SHP77 (cell line): ENCODE results near the gene MILR1.
"Not testable (repeated sequence)": the region's sequence is repeated elsewhere in the genome, so short reads cannot be mapped to it uniquely, and the experiment has no call there.

Experiments
- DNase-seq, 2 experiments: peaks; one replicate each; lab custom pipeline; 2025; lab: John Stamatoyannopoulos, UW

The MILR1 gene

DNA sequence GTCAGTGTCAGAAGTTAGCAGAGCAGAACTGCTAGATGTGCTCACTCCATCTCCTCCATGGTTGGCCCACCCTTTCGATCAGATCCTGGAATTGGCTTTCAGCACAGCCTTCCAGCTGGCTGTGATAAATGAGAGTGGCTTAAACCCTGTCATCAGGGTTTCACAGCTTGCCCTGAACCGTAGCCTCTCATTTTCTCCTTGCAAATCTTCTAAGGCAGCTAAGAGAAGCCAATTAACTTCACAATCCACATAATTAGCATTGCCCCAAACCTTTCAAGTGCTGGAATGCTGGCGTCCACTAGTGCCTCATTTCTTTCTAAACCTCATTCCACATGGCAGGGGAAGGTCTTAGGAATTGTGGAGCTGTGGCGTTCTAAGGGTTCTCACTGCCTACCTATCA, 21.7 kb downstream of the MILR1 start:
- DNase-seq: no peak

DNA sequence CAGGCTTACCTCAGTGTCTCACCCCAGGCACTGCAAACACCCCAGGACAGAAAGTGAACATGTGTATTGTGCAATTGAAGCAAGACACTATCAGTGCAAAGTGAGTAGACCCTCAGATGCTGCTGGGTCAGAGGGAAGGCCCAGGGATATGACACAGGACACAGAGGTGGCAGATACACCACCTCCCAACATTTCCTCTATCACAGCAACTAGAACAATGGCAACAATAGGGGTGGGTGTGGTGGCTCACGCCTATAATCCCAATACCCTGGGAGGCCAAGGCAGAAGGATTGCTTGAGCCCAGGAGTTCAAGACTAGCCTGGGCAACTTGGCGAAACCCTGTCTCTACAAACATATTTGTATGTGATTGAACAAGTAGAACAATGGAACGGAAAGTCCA, 22.5 kb downstream of the MILR1 start:
- no peak for DNase-seq

DNA sequence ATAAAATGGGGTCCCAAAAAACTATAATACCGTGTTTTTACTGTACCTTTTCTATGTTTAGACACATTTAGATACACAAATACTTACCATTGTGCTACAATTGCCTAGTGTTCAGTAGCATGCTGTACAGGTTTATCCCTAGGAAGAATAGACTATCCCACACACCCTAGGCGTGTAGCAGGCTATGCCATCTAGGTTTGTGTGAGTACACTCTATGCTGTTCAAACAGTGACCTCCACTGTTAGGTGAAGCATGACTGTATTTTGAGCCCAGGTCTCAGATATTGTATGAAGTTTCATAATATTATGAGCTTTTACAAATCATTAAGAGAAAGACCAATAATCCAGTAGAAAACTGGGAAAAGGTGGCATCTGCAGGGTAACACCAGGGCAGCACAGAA, 23.6 kb downstream of the MILR1 start:
- no peak for DNase-seq

DNA sequence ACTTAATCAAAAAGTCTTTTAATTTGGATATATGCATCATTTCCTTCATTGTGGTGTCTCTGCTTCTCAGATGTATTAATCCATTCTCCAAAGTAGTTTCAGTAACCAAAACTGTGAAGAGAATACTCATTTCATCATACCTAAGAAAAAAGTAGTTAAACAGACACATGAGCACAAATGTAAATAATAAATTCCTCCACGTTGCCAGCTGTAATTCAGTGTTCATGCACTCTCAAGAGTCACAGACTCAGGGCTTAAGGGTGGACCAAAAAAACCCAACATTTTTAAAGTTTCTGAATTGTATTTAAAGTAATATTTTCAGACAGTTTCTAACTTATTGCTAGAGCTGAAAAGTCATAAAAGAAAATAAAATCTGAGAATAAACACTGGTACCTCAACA, 28.9 kb downstream of the MILR1 start:
- DNase-seq: no peak

DNA sequence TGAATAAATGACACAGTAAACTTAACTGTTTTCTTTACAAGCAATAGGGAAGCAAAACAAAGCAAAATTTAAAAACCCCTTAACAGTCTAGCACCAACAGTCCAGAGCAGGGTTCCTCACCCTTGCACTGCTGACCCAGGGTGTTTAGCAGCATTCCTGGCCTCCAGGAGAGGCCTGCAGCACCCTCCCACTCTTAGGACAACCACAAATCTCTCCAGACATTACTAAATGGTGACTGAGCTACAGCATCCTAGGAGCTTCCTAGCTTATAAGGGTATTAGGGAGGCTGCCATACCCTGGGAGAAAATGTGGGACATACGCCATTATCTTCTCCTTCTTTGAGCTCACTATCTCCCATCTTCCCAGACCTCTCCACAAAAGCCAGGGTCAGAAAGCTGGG, 32.0 kb downstream of the MILR1 start:
- DNase-seq: no peak

DNA sequence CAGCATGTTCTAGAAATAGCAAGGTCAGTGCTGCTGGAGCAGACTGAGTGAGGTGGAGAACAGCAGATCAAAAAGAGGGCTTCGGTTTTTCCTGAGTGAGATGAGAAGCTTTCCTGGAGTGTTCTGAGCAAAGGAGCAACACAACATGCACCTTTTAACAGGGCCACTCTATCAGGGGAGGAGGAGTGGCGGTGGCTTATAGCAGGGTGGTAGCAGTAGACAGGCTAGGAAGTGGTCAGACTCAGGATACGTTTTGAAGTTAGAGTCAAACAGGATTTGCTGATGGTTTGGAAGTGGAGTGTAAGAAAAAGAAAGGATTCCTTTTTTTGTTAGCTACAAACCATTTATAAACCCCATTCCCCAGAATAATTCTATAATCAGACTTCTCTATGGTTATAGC, 35.5 kb downstream of the MILR1 start:
- DNase-seq: no peak

DNA sequence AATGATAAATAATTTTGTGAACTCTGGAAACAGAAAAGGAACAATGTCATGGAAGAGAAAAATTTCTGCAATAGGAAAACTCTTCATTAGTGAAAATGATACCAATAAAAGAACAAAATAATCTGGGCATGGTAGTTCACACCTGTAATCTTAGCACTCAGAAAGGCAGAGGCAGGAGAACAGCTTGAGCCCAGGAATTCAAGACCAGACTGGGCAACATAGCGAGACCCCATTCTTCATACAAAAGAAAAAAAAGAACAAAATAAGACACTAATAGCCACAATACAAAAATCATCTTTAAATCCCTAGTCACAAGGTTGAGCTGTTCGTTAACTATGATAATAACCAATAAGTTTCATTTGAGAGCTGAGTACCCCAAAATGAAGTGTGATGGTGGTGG, 39.4 kb downstream of the MILR1 start:
- no peak for DNase-seq

DNA sequence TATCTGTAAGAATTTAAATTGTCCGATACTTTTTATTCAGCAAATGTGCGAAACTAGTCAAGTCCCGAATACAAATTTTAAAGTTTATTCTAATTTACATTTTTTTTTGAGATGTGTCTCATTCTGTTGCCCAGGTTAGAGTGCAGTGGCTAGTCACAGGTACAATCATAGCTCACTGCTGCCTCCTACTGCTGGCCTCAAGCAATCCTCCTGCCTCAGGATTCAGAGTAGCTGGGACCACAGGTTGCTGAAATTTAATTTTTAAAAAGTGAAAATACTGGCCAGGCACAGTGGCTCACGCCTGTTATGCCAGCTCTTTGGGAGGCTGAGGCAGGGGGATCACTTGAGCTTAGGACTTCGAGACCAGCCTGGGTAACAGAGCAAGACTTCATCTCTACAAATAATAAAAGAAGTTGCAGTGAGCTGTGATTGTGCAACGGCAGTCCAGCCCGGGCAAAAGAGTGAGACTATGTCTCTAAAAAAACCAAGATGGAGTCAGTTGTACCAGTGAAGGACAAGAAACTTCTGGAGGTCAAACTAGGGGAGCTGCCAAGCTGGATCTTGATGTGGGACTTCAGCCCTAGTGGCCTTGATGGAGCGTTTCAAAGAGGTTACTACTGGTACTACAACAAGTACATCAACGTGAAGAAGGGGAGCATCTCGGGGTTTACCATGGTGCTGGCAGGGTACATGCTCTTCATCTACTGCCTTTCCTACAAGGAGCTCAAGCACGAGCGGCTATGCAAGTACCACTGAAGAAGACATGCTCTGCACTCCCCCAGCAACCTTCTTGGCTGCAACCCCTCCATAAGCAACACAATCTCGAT, 42.3 kb downstream of the MILR1 start:
- DNase-seq: peak in 1 of 2 experiments; percentile 14

DNA sequence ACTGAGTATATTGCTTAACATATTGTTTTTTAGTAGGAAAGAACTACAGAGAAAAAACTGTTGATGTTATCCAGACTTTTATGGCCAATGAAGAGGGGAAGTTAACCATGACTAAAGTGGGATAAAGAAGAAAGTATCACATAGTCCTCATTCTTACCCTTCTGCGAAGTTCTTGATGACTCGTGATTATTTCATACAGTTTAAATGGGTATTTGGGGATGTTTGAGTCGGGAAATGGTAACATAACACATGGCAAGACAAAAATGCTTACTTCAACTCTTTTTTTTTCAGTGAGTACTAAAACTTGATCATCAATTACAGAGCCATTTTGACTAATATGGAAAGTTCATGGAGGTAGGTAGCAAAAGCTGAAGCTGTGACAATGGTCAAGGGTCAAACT, 43.1 kb downstream of the MILR1 start:
- no peak for DNase-seq

DNA sequence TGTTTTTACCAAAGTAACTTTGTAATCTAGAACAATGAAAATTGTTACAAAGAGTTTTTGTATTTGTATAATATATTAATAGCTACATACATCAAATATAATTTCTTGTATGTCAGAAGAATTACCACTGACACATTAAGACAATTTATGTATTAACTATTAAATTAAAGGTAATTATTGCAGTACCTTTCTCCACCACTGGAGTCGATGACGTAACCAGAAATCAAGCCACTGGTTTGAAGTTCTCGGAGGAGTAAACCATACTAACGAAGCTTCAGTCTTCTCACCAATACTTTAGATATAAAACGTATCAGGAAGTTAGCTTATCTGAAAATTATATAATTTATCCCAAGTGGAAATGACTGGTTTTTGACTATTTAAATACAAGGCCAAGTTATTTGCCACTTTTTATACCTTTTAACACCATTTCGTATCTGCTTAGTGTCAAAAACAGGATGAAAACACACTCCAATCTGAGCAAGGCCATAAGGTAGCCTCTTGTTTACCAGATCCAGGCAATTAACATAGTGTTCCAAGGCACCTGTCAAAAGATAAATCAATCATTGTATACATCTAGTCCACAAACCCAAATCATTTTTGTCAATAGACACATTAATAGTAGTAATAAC, 43.7 kb downstream of the MILR1 start:
- DNase-seq: no peak

DNA sequence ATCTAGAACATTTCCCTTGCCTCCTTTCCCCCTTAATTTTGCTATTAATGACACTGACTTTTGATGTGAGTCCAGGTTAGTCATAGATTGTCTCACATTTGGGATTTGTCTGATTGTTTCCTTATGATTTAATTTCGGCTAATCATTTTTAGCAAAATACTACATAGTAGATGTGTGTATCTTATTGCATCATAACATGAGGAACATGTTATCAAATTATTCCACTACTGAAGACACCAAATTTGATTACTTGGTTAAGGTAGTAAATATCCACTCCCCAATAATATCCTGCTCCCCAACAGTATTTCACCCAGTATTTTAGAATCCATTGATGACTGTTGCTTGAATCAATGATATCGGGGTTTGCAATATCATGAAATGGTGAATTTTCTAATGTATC, 45.2 kb downstream of the MILR1 start:
- DNase-seq: no peak

DNA sequence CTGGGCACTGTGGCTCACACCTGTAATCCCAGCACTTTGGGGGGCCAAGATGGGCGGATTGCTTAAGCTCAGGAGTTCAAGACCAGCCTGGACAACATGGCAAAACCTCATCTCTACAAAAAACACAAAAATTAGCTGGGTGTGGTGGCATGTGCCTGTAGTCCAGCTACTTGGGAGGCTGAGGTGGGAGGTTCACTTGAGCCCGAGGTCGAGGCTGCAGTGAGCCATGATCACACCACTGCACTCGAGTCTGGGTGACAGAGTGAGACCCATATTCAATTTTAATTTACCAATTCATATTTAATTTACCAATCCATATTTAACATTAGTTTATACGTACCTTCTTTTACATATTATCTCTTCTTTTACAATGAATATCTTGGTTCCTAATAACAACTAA, 46.4 kb downstream of the MILR1 start:
- DNase-seq: not testable (repeated sequence)

DNA sequence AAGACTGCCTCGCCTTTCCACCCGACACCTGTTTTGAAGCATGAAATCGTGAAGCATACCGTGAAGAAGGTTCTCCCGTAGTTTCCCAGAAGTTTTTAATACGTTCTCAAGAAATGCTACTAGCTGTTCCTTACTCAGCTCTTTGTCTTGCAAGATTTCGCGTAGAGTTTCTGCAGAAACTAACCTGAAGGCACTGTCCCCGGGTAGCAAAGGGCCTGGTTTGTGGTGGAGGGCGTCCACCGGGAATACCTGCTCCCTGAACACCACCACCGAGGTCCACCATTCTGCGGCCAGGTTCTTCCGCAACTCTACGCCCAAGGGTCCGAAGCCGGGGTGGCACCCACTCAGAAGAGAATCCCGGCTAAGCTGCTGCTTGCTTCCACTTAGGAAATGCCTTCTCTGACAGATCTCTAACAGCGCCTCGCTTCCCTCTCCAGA, 47.5 kb downstream of the MILR1 start:
- peak in 1 of 2 experiments; percentile 36 for DNase-seq

DNA sequence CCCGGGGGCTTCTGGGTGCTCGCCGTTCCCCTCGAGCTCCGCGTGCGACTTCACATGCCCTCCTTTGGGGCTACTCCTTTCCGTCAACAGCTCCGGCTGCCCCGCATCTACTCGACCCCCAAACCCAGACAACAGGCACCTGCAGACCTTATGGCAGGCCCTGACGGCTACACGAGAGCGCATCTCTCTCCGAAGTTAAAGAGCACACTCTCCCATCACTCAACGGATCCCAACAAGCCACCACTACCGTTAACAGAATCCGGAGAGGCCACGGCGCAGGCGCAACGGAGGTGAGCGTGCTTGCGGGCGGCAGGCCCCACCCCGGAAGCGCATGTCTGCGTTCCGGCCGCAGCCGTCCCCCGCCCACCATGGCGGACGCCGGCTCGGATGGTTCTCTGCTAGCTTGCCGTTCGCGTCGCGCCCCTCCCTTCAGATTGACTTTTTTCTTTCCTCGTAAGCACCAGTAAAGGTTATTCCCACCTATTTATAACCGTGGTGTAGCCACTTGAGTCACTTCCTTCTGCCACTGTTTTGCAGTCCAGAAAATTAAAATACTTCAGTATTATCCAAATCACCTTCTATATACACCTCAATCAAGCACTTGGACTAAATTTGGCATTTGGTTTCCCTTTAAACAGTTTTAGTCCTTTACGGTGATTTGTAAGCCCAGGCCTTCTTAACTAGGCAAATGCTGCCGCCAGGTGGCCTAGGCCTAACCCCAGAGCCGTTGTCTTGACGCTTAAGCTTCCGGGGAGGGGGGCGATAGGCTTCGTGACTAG, 48.1 kb downstream of the MILR1 start, which contains the start of gene POLG2:
Gene POLG2, minus strand, starts transcription at position 269 of the 779 bp plus-strand sequence. Its CDS starts 86 bp downstream, at position 183.
- peak; percentile 87 to 95 for DNase-seq

DNA sequence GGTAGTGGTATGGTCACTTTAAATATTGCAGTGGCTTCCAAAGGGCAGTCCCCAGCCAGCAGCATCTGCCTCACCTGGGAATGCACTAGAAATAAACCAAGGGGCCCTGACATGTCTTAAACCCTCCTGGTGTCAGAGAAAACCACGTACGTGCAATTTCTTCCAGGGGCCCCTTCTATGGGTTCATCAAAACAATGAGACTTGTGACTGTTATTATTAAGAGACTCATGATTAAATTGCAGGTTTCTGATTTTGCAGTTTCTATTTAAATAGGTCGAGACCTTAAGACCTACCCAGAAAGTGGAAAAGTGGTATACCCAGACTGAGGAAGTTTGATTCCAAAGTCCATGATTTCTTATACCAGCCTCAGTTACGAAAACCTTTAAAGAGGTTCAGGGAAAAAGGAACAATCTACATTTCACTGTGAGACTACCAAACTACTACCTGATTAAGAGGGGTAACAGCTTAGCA, 48.7 kb downstream of the MILR1 start:
- DNase-seq: no peak

DNA sequence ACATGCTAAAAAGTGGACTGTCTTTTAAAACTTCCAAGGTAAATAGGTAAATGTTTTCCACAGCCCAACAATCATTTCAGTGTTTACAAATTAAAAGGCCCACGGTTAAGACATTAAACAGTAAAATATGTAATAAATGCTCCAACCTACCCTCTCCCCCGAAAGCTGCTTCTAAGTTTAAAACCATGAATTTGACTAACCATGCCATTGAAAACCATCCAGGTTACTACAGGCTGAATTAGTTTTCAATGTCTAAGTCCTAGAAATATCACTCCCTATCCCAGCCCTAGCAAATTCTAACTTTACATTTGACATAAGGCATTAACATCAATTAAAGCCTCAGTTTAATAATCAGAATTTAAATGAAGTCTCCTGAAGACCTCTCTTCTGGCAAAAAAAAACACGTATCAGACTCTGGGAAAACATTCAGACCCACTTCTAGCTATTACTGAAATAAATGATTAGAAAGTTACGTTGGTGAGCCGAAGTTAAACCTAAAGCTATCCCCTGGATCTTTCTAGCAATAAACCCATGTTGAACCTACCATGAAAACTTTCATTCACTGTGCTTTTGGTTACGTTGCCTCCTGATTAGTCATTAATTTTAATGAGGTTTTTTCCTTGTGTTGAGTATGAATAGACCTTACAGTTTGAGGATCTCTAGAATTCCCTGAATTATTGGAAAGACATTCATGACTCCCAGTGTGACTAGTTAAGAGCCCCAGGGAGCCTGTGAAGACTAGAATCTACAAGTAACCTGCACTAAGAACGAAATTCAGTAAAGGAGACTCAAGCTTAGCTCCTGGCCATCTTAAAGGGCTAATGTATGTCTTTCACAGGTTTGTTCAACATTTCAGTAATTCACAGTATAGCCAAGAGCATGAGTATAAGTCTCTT, 49.6 kb downstream of the MILR1 start:
- no peak for DNase-seq

DNA sequence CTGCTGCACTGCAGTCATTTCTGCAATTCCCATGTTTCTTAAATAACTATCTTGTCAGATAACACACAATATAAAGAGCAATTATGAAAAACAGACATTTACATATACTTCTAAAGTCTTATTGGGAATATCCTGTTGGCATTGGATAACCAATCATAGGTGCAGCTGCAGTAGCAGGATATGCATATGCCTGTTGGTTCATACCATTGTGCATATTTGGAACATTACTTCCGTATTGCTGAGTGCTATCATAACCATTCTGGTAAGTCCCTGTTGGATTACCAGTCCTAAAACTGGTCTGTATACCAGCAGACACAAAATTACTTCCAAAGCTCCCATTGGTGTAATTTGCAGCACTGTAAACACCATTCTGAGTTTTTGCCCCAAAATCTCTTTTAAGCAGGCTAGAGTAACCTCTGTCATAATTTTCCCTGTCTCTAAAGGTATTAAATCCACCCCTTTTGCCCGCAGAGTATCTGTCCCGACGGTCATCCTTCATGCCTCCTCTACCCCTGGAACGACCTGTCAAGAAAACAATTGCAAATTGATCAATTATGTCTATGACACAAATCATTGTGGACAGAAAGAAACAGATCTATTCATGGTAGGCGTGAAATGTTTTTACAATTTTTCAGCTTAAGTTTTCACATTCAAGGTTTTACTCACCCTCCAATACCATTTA, 51.0 kb downstream of the MILR1 start:
- no peak for DNase-seq

DNA sequence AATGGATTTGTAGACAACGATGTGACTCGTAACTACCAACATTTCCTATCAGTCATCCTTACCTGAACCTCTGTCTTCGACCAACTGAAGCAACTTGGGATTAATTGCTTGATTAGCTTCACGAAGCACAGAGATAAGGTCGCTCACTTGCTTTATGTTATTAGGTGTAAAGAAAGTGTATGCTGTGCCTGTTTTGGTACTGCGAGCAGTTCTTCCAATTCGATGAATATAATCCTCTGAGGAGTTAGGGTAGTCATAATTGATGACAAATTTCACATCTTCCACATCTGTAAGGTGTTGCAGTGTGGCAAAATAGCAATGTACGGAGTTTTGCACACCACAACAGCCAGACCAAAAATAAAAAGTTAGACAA, 51.6 kb downstream of the MILR1 start:
- no peak for DNase-seq

DNA sequence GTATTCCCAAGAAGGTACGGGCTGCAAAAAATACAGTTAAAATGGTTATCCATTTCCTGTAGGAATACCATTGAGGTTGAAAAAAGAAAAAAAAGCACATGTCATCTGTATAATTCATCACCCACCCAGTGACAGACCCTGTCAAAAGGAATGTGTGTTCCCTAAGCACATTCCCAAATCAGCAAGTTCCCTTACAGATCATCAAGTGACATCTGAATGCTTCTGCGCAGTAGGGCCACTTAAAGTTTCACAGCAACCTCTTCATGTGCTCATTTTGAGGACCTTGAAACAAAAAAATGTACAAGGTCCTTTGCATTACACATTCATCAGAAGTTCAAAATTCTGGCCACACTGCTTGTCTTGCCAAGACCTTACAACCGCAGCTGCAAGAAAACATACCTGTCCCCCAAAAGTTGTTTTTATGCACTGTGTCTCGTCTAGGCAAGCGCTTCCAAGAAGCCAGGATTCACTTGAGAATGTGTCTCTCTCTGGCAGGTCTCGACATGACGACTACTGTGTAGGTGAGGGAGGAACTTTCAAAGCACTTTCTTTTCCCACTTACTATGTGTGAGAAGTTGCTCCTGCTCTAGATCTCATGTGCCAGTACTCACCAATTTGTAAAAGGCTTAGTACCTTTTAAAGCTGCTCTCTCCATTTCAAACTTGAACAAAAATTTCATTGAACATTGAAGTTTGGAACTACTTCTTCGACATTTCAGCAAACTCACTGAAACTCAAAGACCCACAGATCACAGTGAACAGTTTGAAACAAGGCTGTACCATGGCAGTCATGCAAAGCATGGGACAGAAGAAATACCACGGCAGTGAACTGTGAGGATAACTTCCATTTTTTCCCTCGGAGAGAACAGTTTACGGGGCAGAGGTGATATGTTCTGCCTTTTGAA, 52.2 kb downstream of the MILR1 start:
- no peak for DNase-seq

DNA sequence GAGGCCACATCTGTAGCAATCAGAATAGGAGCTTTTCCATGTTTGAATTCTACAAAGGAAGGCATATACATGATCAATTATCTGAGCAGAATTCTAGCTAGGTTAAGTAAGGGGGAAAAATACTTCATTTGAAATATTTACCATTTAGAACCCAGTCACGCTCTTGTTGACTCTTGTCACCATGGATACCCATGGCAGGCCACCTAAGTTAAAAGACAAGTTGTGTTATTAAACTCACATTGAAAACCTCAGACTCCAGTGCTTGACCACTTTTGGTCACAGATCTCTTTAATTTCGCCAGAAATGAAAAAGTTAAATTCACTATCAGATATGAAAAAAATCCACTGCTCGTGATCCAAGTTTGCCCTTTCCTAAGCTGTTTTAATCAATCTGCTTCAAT, 53.1 kb downstream of the MILR1 start:
- no peak for DNase-seq
